AG08396 (cell line): Measurements from ENCODE around the gene AKAP12.

ENCODE experiments used
- DNase-seq: peaks from one replicate; pipeline ENCODE4 v3.0.0; 2012; ENCODE audit warnings: low spot score, mixed read lengths

The AKAP12 gene

DNA sequence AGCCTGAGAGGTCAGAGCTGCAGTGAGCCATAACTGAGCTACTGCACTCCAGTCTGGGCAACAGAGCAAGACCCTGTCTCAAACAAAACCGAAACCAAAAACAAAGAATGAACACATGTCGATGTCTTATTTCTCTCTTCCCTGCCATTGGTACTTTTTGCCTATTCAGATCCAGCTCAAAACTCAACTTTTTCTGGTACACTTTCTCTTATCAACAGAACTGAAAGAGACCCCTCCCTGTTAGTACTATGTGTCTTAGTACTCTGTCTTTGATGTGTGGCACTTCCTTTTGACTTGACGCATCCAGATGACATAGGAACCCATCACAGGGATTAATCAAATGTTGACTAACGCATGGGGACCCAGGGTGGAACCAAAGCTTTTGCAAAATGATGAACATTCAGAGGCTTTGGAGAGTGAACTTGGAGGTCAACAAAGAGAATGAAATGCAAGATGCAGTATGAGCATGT lies 44.8 kb downstream of the AKAP12 start:
- no peak for DNase-seq

DNA sequence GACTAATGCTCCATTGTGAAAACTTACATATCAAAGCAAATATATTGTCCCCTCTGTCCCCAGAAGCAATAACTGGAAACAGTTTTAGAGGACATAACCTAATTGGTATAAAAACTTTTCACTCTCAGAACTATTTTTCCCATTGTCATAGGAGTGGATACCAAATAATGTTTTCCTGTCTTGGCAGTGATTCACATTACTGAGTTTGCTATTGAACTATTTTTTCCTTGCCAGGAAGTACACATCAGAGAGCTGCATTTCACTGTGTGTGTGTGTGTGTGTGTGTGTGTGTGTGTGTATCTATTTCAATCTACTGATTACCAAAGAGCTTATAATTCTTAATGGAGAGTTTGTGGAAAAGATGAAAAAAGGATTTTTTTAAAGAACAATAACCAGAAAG lies 45.4 kb downstream of the AKAP12 start:
- peak; percentile 19 for DNase-seq

DNA sequence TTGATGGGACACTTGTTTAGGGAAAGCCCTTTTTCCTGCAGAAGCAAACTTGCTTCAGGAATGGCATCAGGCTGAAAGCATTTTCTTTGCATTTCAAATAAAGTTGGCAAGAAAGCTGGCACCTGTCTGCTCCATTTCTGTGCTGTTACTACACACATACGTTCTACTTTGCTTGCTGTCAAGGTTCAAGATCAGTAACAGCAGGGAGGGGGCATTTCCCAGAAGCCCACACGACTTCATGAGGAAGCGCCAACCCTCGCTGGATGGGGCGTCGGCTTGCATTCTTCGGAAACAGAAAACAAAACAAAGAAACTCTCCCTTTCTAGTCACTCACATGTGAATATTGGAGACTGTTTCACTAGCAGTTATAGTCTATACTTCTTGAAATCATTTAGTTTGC lies 46.4 kb downstream of the AKAP12 start:
- no peak for DNase-seq

DNA sequence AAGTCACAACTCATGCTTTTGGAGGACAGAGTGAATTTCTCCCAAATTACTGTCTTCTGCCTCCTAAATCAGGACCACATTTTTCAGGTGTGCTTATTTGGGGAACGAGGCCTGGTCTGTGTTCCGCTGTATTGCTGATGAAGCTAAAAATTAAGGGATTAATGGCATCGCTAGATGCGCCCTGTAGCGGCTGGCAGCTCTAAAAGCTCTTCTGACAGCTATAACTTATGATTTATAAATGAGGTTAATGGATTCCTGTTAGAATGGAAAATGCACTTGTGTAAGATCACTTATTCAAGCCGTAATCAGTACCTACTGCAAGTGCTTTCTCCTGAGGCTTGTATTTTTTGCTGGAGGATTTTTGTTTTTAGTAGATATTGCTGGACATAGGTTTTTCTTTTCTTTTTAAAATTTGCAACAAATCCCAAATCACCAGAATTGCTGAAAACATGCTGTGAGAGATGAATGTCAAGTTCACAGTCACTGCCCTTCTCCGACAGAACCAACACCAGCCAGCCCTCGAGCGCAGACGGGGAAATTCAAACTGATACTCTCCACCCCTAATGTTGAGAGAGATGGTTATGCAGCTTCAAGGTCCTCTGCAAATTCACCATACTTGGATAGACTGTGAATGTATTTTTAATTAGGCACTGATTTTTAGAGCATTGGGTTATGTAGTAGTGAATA lies 49.1 kb downstream of the AKAP12 start:
- DNase-seq = no peak

DNA sequence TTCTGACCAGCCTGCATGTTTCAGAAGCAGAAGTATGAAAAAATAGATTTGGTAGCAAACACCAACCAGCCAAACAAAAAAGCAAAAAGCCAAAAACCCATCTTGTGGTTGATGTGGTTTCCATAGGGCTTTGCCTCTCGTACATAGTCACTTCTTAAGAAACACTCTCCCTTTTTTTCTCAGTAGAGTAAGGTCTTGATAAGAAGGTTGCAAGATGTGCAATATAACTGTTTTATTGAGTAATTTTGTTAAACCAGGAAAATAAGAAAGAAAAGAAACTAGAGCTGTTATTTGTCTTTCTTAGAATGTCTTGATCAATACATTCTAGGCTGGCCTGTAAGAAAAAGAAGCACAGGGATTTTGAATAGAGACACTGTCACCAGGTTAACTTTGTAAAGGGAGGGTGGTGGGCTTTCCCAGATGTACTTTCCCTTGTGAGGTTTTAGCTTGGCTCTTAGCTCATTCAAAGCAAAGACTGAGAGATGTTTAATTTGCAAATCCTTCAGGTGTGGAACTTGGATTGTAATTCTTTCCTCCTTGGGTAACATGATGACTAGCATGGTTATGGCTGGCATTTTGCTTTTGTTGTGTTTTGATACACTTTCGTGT lies 49.7 kb downstream of the AKAP12 start:
- DNase-seq = no peak

DNA sequence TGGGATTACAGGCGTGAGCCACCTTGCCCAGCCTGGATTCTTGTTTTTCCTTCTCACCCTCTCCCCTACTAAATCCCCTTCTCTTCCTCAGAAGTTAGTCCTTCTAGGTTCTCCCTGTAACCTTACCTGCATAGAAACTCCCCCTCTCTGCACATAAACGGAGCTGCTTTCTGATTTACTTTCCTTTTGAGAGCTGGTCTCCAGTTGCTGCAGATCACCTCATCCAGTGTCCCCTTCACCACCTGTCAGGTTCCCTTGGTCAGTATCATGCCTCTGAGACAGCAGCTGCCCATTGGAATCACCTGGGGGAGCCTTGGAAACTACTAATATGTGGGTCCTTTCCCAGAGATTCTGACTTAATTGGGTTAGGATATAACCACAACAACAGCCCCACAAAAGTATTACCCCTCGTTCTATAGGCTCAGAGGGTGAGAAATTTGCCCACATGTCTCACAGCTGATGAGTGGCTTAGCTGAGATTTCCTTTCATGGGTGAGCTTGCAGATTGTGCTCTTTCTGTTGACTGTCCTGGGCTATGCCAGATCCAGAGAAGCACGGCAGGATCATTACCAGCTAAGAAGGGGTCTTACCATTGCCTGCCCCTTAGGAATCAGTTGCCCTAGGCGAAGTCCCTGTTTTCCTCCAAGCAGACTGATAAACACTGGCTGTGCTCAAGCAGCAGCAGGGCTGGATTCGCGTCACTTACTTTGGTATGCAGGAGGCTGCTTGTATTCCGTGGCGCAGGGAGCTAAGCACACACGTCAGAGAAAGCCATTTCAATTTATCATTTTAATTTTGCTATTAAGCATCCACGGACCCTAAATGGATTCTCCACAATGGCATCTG lies 51.3 kb downstream of the AKAP12 start:
- peak; percentile 60 for DNase-seq

DNA sequence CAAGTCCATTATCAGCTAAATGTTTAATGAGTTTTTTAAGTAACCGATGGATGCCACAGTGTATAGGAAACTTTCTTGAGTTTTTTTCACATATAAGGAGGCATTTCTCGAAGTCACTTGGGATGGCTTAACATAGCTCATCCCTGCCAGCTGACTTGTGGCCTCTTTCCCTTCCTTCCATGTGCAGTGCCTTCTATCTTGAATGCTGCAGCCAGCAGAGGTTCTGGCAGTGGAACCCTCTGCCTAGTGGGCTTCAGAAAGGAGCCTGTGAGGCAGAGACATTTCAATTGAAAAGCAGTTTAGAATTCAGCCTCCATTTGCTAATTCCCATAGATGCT lies 51.9 kb downstream of the AKAP12 start:
- no peak for DNase-seq

DNA sequence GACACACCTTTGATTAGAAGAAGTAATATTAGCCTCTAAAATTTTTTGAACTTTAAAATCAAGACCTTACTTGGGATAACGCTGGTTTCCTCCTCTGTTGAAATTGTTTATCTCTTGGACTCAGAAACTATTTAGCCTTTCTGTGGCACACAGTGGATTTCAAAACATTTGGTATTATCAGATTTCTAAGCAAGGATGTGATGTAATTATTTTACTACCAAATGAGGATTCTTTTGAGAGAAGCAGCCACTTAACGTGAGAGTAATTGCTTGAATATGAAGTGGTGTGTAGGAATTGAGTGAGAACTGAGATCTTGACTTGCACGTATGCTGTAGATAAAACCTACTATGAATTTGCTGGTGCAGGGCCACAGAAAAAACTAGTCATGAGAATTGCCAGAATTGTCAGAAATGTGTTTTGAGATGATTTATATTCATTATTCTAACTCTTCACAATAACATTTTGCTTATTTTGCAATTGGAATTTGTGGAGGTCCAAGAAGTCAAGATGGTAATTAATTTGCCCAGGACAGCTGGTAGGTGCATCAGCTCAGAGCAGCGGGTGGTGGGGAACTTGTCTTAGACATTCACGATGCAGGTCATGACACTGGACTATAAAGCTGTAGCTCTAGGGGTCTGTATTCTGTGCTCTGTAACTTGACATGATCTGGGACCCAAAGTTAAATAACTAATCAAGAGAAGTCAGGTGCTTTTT lies 53.4 kb downstream of the AKAP12 start:
- peak; percentile 25 for DNase-seq

DNA sequence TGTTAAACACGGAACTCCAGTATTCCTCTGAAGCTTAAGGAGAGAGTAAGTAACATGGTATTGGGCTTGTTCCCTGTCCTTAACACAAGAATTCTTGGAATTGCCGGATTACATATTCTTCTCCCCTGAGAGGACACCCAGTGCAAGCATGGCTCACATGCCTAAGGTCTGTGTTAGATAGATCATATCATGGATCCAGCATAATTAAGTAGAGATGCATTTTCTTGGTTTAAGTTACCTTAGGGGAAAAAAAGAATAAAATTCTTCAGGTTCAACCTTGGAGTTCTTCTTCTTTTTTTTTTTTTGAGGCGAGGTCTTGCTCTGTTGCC lies 53.9 kb downstream of the AKAP12 start:
- no peak for DNase-seq

DNA sequence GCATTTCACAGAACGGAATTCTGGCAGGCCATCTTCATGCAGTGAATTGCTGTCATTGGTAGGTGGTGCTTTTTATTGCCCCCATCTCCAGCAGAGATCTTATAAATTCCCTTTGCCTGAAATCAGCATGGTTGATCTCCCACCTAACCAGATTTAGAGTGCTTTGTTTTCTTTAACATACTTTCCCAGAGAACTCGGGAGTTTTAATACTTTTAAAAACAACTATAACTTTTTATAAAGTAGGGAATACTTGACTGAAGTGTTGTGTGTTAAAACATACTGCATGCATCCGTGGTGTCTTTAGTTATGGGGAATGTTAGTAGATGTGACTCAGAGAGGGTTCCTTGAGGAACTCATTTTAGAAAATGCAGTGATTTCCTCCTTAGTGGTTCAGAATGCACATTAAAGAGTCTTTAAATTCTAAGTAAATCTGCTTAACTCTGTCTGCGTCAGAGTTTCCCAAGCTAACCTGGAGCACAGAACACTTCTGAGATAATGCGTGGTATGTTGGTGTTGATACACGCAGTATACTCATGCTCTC lies 54.9 kb downstream of the AKAP12 start:
- DNase-seq = no peak

DNA sequence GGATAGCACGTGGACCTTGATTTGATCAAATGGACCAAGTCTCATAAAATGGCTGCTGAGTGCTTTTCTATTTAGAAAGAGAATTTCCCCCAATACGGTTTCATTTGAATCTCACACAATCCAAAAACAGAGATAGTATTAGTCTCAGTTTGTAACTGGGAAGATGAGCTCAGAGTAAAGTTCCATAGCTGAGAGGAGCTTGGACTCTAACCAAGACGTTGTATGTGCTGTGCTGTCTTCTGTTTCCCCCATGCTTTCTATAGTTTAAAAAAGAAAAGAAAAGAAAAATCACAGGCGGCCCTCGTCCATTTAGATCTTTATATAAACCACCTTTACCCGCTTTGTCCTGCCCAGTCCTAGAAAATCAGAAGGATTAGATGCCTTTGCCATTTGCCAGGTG lies 58.1 kb downstream of the AKAP12 start:
- DNase-seq = no peak

DNA sequence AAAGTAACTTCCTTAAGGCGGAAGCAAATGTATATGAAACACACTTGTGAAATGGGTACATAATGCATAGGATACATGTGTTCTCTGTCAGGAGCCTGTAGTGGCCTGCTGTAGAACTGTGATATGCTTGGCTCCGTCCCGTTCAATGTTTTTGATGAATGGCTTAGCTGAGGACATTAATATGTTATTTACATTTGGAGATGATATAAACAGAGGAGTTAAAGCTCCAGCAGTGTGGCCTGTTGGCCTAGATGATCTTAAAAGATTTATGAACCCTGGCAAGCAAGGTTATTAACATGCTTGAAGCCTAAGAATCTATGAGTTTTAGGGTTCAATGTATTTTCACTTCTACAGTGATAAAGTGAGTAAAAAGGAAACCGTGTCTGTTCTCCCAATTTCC lies 59.2 kb downstream of the AKAP12 start:
- DNase-seq = no peak

DNA sequence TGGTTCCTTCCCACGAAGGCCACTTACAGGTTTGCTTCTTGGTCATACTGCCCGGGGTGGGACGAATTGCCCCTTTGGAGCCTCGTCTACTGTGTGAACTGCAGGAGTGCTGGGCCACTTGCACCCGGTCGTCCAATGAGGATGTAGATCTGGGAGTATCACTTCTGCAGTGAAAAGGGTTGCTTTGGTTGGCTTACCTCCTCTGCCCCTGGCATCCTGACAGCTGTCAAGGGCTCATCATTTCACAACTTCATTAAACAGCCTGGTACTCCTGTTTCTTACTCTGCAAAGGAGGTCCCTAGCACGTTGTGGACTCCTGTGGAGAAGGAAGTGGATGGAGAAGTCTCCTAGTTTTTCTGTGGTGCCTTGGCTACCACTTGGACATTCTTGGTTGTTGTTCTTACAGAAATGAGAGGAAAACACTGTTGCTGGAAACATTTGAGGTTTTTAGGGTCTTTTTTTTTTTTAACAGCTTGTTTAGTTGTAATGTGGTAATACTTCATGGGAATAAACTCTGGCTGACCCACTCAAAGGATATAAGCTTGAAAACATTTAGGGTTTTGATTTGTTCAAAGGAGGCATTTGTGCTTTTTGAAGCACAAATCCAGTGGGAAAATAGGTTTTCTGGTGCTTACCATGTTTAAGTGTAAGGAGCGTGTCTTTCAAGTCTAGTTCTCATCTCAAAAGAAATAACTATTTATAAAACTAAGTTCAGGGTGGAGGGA lies 60.7 kb downstream of the AKAP12 start:
- DNase-seq = no peak

DNA sequence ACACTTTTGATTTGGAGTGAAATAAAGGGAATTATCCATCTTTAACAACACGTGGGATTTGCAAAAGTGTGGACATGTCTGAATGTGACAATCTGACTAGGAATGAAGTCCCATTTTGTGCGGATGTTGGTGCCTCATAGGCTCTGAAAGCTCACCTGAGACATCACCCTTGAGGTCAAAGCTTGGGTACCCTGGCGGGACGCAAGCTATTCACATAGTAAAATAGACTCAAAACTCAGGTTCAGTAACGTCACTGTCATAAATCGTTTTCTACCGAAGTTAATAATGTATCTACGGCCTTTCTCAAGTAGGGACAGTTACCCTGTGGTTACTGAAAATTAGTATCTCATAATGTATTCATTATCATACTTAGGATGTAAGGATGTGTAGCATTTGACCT lies 61.8 kb downstream of the AKAP12 start:
- no peak for DNase-seq

DNA sequence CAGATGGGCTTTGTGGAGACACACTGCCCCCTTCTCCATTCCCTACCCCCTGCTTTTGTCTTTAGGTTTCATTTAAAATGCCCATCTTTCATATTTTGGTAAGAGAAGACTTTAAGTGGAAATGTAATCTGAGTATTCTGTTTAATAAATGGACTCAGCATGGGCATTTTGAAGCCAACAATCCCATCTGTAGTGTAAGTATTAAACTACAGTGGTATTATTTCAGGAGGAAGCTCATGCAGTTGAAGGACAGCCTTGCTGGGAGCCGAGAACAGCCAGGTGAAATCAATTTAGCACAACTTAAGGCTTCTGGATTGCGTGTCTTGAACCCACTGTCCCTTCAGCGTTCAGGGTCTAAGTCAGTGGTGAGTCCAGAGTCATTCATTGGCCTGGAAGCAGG lies 63.5 kb downstream of the AKAP12 start:
- DNase-seq = no peak

DNA sequence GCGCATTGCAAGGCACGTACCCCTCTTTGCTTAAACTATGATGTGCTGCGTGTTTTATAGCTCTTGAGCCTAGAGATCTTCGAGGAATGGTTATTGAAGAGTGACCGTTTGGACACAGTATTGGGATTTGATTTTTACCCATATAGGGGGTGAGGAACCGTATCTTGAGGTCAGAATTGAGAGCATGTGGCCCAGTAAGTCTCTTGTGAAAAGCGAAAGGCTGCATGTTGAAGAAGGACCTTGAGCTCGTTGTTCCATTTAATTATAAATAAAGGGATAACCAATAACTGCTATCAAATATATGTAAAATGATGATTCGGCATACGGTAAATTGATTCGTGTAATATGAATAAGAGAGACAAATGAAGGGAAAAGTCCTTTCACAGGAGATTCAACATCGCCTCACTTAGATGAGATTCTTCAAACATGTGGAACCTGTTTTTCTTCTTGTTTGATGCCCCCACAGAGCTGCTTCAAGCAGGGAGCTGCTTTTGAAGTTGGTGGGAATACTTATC lies 66.6 kb downstream of the AKAP12 start:
- DNase-seq = no peak

DNA sequence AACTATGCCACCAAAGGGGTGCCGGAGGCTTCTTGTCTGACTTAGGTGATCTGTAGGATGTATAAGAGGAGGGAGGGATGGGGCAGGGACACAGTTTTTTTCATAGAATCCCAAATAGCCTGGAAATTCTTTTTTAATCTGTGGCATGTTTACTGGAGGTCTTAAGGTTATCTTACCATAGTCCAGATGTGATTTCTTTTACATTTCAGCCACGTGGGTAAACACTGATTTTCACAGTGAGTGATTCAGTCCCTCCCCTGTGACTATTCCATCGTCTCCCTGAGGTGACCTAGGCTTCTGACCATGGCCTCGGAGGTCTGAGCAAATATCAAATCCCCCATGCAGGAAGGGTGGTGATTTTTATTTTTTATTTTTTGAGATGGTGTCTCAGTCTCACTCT lies 67.7 kb downstream of the AKAP12 start:
- DNase-seq = no peak

DNA sequence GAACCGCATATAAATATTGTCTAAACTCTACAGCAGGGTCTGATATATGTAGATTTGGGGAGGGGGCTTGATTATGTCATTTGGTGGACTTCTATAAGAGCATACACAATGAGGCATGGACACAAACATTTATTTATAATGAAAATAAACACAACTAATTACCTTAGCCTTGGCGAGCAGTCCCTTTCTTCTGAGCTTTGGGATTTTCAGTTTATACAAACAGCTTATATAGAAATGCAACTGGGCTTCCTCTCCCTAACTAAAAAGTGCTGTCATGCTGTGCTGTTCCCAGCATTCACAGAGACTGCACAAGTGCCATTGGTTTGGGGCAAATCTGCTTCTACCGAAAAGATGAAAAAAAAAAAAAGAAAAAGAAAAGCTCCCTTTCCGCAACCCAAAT lies 69.9 kb downstream of the AKAP12 start:
- DNase-seq = no peak

DNA sequence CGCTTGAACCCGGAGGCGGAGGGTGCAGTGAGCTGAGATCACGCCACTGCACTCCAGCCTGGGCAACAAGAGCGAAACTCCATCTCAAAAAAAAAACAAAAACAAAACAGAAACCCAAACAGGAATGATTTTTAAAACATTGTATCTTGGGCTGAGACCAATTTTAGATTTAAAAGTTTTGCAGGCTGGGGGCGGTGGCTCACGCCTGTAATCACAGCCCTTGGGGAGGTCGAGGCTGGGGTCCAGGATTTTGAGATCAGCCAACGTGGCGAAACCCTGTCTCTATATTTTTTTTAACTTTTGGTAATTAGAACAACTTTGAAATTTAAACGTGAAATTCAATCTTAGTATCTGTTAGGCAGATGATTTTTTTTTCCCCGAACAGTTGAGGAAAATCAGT lies 70.5 kb downstream of the AKAP12 start:
- DNase-seq = no peak

DNA sequence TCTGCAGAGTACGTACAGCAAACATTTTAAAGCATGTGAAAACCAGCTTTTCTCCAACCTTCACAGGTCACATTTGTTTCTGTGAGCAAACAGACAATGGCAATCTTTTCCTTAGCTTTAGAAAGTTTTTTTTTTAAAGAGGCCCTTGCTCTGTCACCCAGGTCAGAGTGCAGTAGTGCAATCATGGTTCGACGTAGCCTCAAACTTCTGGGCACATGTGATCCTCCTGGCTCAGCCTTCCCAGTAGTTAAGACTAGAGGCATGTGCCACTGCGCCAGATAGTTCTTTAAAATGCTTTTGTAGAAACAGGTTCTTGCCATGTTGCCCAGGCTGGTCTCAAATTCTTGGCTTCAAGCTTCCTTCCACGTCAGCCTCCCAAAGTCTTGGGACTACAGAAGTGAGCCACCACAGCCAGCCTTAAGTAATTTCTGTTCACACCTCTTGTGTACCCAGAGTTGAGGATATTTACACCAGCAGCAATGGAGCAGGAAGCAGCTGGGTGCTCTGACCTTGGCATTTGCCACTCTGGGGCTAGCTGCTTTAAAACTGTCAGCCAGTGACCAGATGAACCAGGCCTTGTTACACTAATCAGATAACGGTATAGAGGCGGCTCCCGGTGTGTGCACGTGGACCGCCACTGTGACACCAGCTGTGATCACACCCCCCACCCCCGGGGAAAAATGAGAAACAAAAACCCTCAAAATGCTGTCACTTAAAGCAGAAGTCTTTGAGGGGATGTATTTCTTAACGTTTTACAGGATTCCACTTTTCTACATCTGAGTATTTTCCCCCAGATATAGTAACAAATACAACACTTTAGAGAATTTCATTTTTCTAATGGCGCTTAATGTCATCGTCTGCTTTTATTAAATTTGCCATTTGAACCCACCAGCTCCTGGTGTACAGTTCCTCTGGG lies 71.3 kb downstream of the AKAP12 start:
- DNase-seq = no peak
